GM10847 (cell line): ENCODE measurements around the gene ABLIM2.

Experiments
- POLR2A ChIP-seq: IDR thresholded peaks from 2 replicates; pipeline ENCODE4 v1.6.1; 2011; ENCODE audit not compliant: insufficient read length; ENCODE audit errors: extremely low read depth

The ABLIM2 gene

DNA sequence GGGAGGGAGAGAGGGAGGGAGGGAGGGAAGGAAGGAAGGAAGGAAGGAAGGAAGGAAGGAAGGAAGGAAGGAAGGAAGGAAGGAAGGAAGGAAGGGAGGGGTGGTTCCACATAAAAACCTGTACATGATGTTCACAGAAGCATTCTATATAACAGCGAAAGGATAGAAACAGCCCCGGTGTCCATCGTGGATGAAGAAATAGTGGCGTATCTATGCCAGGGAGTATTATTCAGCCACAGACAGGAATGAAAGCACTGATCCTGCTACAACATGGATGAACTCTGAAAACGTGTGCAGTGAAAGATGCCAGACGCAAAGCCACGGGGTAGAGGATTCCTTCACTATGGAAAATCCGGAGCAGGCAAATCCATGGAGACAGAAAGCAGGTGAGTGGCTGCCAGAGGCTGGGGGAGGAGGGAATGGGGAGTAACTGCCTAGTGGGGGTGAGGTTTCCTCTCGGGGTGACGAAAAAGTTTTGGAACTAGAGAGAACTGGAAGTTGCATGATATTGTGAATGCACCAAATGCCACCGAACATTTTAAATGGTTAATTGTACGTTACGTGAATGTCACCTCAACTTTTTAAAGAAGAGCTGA, 92.2 kb downstream of the ABLIM2 start:
- TF ChIP-seq POLR2A: no peak

DNA sequence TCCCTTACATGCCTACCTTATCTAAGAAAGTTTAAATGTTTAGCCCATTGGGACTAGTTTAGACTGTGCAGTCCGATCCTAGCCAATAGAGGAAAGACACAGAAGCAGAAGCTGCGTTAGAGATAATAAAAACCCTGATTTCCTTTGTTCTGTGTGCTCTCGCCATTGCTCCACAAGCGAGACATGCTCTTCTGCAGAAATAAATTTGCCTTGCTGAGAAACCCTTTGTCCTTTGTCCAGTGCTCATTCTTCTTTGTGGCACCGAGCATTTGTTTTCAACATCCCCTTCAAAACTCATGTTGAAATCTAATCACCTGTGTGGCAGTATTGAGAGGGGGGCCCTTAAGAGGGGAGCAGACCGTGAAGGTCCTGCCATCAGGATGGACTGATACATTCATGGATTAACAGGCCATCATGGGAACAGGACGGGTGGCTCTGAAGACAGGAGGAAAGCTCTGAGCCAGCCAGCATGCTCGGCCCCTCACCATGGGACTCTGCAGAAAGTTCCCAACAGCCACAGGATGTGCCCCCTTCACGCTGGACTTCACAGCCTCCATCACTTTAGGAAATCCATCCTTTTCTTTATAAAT, 94.5 kb downstream of the ABLIM2 start:
- TF ChIP-seq POLR2A: no peak

- TF ChIP-seq POLR2A: no peak
Measured at GRCh38 chr4:8061573-8061972, 97.0 kb downstream of the ABLIM2 start.

DNA sequence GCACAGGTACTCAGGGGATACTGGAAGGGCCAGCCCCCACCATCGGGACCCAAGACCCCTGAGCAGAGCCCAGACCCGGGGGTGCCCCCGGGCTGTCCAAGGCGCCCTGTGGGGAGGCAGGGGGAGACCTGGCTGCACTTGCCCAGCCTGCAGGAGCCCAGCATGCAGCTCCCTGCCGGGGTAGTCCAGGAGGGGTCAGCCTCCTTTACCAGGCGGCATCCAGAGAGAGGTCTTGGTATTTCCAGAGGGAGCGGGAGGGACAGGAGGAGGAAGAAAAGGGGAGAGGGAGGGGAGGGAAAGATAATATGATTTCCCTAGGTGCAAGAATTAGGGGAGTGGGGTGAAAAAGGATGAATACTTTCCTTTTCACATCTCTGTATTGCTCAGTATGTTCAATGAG, 97.5 kb downstream of the ABLIM2 start:
- no peak for TF ChIP-seq POLR2A

DNA sequence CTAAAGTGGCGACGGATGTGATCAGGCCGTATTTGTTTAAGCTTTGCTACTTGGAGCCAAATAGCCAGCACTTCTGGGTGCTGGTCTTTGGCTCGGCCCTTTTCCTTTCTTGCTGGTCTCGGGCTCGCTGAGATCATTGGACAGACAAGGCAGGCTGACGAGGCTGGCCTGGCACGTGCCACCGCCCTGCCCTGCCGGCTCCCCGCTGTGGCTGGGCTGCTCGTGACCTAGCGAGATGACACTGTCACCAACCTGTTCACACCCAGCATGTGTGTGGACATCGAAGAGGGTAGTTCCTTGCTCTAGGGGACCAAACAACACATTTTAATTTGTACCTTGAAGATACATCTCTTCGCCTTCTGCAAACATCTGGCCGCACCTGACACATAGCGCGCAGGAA, 98.0 kb downstream of the ABLIM2 start:
- no peak for TF ChIP-seq POLR2A

- TF ChIP-seq POLR2A: no peak
Measured at GRCh38 chr4:8058031-8058479, 100.6 kb downstream of the ABLIM2 start.

GRCh38 chr4:8055206-8055605, 103.4 kb downstream of the ABLIM2 start:
- TF ChIP-seq POLR2A: no peak

GRCh38 chr4:8053688-8054449, 104.7 kb downstream of the ABLIM2 start:
- TF ChIP-seq POLR2A: no peak

DNA sequence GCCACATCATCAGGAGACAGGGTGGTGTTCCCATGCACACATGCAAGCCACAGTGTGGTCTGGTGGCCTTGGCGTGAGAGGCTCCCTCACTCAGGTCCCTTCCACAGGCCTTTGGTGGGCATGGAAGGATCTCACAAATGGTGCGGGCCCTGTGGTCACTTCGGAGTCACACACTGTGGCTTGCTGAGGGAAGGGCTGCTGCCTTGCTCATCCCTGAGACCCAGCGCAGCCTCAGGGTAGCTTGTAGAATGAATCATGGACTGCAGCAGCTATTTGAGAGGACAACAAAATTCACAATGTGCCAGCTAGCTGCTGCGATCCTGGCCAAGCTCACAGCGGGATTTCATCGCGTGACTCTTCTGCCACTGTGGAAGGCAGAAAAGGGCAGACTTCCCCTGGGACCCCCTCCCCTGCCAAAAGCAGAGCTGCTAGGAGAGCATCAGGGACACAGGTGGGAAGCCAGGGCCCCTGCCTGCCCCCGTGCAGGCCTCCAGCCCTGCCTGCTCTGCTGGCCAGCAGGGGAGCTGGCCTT, 106.4 kb downstream of the ABLIM2 start:
- TF ChIP-seq POLR2A: no peak

DNA sequence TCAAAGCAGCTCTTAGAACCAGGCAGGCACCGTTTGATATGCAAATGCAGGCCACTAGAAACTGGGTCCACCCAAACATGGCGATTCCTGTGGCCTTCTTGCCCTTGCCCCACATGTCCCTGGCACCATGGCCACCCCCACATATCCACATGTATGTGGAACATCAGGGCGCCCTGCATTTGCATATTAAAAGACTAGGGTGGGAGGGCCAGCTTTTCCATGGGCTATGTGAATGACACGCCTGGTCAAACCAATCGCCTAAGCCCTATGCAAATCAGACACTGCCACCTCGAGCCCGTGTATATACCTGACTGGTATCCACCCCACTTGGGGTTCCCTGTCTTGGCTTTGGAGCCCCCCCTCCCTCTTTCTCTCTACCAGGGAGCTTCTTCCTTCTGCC, 107.0 kb downstream of the ABLIM2 start:
- TF ChIP-seq POLR2A: no peak

GRCh38 chr4:8050555-8051206, 107.9 kb downstream of the ABLIM2 start:
- no peak for TF ChIP-seq POLR2A

DNA sequence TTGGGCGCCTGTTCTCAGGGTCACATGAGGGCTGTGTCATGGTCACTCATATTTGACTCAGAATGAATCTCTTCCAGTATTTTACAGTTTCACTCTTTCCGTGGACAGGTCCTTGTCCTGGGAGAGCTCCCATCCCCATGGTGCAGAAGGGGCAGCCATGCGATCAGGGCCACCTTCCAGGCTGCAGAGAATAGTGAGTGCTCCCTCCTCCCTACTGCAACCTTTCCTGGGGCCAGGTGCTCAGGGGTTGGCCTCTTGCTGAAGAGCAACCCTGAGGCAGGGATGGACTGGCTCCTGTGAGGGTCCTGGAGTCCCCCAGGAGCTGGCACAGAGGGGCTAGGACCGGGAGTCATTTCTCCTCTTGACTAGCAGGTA, 108.4 kb downstream of the ABLIM2 start:
- no peak for TF ChIP-seq POLR2A

DNA sequence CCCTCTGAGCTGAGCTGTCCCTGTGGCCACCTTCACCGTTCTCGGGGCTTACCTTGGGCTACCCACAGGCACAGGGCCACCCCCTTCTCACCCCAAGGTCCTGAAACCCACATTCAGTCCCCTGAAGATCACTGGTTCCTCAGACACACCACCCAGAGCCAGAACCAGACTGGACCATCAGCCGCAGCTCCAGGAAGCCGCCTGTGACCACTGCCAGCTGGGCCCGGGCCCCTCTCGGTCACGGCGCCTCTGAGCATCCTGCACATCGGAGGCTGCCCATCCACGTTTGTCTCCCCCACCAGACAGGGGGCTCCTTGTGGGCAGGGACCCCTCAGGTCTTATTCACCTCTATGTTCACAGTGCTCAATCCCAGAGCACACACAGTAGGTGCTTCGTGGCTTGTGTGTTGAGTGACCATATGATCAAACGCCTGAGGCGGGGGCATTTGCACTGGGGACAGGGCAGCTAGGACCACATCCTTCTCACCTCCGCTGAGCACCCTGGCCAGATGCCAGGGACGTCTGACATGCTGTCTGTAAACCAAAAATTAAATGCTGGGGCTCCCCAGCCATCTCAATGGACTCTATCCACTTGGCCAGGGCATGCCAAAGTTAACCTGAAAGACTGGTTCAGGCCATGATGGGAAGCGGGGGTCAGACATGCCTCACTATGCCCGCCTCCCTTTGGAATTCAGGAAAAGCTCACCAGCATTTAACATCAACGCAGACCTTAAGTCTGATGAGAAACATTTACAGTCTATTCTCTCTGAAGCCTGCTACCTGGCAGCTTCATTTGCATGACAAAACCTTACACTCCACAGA, 109.5 kb downstream of the ABLIM2 start:
- no peak for TF ChIP-seq POLR2A

DNA sequence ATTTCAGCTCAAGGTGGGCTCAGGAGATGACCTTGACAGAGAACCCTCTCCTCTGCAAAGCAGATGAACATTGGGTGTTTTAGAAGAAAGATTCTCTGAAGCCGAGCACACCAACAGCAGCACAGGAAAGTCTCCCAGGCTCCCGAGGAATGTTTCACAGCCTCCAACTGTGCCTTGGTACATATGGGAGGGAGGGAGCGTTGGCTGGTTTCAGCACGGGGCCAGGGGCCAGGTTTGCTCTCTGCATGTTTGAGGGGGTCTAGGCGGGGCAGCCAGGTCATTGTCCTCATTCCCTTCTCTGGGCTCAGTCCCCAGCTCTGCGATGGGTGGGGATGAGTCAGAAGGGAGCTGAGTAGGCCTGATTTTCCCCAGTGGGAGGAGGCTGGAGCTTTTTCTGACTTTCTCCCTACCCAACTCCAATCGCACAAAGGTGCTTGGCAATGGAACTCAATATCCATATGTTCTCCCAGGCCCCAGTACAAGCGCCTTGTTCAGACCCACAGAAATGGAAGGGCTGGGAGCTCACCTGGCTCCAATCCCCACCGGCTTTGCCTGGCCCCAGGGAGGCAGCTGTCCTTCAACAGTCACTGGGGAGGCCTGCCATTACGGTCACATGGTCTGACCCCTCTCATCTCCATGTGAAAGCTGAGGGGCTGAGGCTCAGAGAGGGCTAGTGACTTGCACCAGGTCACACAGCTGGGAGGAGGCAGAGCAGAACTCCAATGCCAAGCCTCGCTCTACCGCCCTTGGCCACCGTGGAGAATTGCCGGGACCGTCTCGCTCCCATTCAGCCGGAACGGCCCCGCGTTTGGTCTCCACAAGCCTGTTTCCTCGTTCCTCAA, 110.6 kb downstream of the ABLIM2 start:
- no peak for TF ChIP-seq POLR2A
